ENCODE data around the gene JPH3. TPM values are rescaled to one million over a fixed set of nuclear protein-coding genes. Genes with fewer than 3 reads are reported as not detected.
A peak's percentile ranks its signal among the peaks of the same experiment; 100 is the strongest.

JPH3 gene
- total RNA-seq, 4 donors from 2014 or later, result 0.22 to 1.1 (median 0.29) TPM; not detected in 1

DNA sequence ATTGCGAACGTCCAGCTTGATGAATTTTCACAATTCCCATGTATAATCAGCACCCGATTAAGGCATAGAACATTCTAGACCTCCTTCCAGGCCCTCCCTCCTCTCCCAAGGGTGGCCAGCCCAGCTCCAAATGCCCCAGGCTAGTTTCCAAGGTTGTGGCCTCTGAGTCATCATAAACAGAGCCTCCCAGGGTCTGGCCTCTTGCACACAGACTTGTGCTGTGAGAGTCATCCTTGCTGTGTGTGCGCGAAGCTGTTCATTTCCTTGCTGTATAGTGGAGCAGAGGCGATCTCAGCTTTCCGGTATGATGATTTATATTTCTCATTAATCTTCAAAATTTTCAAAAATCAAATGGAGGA lies 20.5 kb upstream of the JPH3 start:
- Histone ChIP-seq H3K27me3 (no peaks in the 10 kb centered on the region), H3K4me3 (replicated peaks in 1 of 3) (no peak overlapping the region), H3K36me3 (no peaks in the 10 kb centered on the region), H3K9me3 (no peaks in the 10 kb centered on the region), H3K4me1 (peaks cover 0 to 7% of the 10 kb centered on the region in 2 donors), H3K27ac (peak overlapping the region; percentile 73 to 84 (median 79))
- 62 to 70% methylated on average over 7 of the region's 7 CpGs for WGBS, 2 donors
- intact Hi-C loops (cut with DNase I), result loop anchor here (10.0 kb wide), 1 partner anchor 183 kb away; the partner anchor contains the start of gene KLHDC4
- TF ChIP-seq, protein P1, sequence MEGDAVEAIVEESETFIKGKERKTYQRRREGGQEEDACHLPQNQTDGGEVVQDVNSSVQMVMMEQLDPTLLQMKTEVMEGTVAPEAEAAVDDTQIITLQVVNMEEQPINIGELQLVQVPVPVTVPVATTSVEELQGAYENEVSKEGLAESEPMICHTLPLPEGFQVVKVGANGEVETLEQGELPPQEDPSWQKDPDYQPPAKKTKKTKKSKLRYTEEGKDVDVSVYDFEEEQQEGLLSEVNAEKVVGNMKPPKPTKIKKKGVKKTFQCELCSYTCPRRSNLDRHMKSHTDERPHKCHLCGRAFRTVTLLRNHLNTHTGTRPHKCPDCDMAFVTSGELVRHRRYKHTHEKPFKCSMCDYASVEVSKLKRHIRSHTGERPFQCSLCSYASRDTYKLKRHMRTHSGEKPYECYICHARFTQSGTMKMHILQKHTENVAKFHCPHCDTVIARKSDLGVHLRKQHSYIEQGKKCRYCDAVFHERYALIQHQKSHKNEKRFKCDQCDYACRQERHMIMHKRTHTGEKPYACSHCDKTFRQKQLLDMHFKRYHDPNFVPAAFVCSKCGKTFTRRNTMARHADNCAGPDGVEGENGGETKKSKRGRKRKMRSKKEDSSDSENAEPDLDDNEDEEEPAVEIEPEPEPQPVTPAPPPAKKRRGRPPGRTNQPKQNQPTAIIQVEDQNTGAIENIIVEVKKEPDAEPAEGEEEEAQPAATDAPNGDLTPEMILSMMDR (IDR thresholded peaks at IDR 0.05), result no peak
- TF ChIP-seq POLR2A (IDR thresholded peaks at IDR 0.05), result no peak
- peak; percentile 20 to 24 for DNase-seq

DNA sequence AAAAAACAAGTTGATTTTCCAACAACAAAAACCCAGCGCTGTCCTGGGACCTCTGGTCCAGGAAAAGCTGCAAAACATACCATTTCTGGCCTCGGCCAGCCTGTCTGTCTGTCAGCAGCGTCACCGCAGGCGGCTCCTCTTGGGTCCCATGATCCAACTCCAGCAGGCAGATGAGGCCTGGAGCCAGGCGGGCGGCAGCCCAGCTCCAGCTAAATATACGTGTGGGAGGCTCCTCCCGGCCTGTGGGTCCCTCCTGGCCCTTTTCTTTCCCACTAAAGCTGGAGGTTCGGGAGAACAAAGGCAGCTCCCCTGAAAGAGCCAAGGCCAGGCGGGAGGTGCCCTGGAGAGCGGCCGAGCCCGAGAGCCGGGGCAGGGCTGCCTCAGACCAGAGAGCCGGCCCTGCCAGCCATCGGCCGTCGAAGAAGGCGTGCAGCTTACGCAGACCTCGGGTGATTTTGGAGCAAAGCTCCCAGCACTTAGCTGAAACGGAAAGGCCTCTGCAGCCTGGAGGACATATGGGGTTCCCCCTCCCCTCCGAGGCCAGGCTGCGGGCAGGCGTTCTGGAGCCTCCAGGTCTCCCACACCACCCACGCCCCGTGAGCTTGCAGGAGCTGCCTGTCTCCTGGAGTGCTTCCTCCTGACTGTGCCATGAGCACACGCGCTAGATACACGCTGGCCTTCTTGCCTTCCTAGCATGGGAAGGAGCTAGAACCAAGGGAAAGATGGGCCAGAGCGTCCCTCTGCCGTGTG lies 19.9 kb upstream of the JPH3 start:
- Histone ChIP-seq H3K4me3 (replicated peaks in 1 of 3) (no peak overlapping the region), H3K36me3 (no peaks in the 10 kb centered on the region), H3K27ac (peak overlapping the region; percentile 73 to 84 (median 79)), H3K4me1 (peaks cover 0 to 7% of the 10 kb centered on the region in 2 donors), H3K27me3 (no peaks in the 10 kb centered on the region), H3K9me3 (no peaks in the 10 kb centered on the region)
- intact Hi-C loops (cut with DNase I), result loop anchor here (10.0 kb wide), 1 partner anchor 182 kb away; the partner anchor contains the start of gene KLHDC4
- no peak for TF ChIP-seq POLR2A (IDR thresholded peaks at IDR 0.05)
- TF ChIP-seq, protein P1 (IDR thresholded peaks at IDR 0.05), result no peak
- DNase-seq, result peak; percentile 16 to 17
- 50 to 53% methylated on average over 19 to 21 of the region's 33 CpGs for WGBS, 2 donors

DNA sequence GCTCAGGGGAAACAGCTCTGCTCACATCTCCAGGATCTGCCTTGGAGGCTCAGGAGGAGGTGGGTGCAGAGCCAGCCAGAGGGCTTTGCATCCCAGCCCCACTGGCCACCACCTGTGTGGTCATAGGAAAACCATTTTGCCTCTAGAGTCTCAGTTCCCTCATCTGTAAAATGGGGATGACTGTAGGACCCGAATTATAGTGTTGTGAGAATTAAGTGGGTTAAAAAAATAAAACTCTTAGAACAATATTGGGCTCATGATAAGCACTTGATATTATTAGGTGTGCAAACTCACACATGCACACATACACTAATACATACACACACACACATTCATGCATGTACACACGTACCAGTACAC lies 19.4 kb upstream of the JPH3 start:
- WGBS, 2 donors, result 77 to 84% methylated on average over 2 of the region's 2 CpGs
- Histone ChIP-seq H3K27ac (peak overlapping the region in 2 of 3 donors; percentile 79 to 84), H3K9me3 (no peaks in the 10 kb centered on the region), H3K4me3 (replicated peaks in 1 of 3) (no peak overlapping the region), H3K27me3 (no peaks in the 10 kb centered on the region), H3K4me1 (peaks cover 0 to 7% of the 10 kb centered on the region in 2 donors), H3K36me3 (no peaks in the 10 kb centered on the region)
- no peak for TF ChIP-seq POLR2A (IDR thresholded peaks at IDR 0.05)
- TF ChIP-seq, protein P1 (IDR thresholded peaks at IDR 0.05), result no peak
- intact Hi-C loops (cut with DNase I), result loop anchor here (10.0 kb wide), 1 partner anchor 182 kb away; the partner anchor contains the start of gene KLHDC4
- no peak for DNase-seq

DNA sequence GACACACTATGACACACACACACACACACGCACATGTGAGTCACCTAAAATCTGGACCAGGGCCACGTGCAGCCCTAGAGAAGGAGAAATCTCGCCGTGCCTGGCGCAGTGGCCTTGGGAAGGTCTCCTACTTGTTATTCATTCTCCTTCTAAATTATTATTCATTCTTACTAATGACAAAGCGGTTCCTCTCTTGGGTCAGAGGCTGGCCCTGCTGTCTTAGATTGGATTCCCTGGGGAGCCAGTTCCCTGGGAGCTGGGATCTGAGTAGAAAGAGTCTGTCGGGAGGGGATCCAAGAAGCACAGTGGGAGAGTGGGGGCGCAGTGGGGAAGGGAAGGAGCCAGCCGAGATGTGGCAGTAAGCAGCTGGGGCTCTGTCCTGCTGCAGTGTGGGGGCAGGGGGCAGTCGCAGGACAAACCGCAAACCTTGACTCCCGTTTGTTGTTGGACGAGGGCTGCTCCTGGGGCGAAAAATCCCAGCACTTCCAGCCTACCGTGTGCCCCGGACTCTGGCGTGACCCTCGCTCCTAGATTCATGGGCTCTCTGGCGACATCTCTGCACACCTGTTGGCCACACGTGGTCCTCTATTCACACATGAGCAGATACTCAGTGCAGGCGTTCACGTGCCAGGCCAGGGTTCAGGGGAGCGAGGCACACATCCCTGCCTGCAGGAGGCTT lies 18.7 kb upstream of the JPH3 start:
- Histone ChIP-seq H3K27me3 (no peaks in the 10 kb centered on the region), H3K27ac (no peak overlapping the region), H3K4me3 (replicated peaks in 1 of 3) (no peak overlapping the region), H3K4me1 (peaks cover 0 to 7% of the 10 kb centered on the region in 2 donors), H3K9me3 (no peaks in the 10 kb centered on the region), H3K36me3 (no peaks in the 10 kb centered on the region)
- WGBS, 2 donors, result 69 to 72% methylated on average over 22 to 23 of the region's 23 CpGs
- no peak for TF ChIP-seq POLR2A (IDR thresholded peaks at IDR 0.05)
- TF ChIP-seq, protein P1 (IDR thresholded peaks at IDR 0.05), result no peak
- intact Hi-C loops (cut with DNase I), result loop anchor here (10.0 kb wide), 1 partner anchor 181 kb away; the partner anchor contains the start of gene KLHDC4
- DNase-seq, result no peak

DNA sequence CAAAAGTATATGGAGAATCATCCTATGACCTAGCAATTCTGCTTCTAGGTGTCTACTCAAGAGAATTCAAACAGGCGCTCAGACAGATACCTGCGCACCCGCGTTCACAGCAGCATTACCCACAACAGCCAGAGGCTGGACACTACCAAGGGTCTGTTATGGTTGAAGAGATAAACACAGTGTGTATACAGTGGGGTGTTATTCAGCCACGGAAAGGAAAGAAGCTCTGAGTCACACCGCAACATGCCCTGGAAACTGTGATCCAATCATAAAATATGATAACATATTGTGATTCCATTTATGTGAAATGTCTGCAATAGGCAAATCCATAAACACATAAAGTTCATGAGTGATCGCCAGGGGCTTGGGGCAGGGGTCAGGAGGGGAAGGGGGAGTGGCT lies 18.0 kb upstream of the JPH3 start:
- H3K9me3 ChIP-seq, result no peaks in the 10 kb centered on the region
- intact Hi-C loops (cut with DNase I), result loop anchor here (10.0 kb wide), 1 partner anchor 181 kb away; the partner anchor contains the start of gene KLHDC4
- DNase-seq, result no peak
- 80 to 85% methylated on average over 7 of the region's 7 CpGs for WGBS, 2 donors
- H3K27ac ChIP-seq, result no peak overlapping the region
- H3K4me1 ChIP-seq, result peaks cover 0 to 13% of the 10 kb centered on the region in 2 donors
- H3K36me3 ChIP-seq, result no peaks in the 10 kb centered on the region
- H3K27me3 ChIP-seq, result no peaks in the 10 kb centered on the region
- TF ChIP-seq POLR2A (IDR thresholded peaks at IDR 0.05), result no peak
- TF ChIP-seq, protein P1 (IDR thresholded peaks at IDR 0.05), result no peak
- H3K4me3 ChIP-seq (replicated peaks in 1 of 3), result no peak overlapping the region
